ENCODE results near the gene ADRA2B.

- TF ChIP-seq, protein P1, sequence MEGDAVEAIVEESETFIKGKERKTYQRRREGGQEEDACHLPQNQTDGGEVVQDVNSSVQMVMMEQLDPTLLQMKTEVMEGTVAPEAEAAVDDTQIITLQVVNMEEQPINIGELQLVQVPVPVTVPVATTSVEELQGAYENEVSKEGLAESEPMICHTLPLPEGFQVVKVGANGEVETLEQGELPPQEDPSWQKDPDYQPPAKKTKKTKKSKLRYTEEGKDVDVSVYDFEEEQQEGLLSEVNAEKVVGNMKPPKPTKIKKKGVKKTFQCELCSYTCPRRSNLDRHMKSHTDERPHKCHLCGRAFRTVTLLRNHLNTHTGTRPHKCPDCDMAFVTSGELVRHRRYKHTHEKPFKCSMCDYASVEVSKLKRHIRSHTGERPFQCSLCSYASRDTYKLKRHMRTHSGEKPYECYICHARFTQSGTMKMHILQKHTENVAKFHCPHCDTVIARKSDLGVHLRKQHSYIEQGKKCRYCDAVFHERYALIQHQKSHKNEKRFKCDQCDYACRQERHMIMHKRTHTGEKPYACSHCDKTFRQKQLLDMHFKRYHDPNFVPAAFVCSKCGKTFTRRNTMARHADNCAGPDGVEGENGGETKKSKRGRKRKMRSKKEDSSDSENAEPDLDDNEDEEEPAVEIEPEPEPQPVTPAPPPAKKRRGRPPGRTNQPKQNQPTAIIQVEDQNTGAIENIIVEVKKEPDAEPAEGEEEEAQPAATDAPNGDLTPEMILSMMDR (conservative IDR thresholded peaks at IDR 0.05; ENCODE audit: low read length), result no peak
- TF ChIP-seq EZH2phosphoT487 (IDR thresholded peaks at IDR 0.05; ENCODE audit: borderline replicate concordance), result no peak
These were observed 32.1 kb downstream of the ADRA2B start for GRCh38 chr2:96083989-96084857.
